ENCODE results near the gene SLC35F6.

Gene SLC35F6, protein sequence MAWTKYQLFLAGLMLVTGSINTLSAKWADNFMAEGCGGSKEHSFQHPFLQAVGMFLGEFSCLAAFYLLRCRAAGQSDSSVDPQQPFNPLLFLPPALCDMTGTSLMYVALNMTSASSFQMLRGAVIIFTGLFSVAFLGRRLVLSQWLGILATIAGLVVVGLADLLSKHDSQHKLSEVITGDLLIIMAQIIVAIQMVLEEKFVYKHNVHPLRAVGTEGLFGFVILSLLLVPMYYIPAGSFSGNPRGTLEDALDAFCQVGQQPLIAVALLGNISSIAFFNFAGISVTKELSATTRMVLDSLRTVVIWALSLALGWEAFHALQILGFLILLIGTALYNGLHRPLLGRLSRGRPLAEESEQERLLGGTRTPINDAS

DNA sequence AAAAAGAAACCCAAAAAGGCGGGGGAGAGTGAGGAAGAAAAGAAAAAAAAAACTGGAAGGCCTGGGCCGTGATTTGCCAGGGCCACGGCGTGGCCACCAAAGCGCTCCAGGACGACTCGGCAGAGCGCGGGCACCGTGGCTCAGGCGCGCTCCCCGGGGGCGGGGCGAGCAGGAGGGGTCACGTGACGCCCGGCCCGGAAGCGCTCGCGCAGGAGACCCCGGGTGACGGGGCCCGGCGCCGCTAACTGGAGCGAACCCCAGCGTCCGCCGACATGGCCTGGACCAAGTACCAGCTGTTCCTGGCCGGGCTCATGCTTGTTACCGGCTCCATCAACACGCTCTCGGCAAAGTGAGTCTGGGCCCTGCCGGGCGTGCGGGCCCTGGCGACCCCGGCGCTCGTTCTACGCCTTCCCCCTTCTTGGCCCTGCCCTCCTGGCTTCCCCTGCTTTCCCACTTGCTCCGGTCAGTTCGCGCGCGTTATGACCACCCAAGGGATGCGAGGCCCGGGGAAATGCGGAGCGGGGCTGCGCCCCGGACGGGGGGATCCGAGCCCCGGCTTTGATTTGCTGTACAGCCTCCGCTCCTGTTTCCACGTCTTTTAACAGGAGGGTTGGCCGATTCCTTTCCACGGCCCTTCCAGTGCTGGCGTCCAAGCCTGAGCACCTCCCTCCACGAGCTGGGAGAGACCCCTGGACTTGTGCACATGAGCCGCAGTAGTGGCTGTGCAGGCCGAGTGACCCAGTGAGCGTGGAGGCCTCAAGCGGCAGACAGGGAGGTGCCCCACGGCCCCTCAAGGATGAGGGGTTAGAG is at the start of gene SLC35F6:
Gene SLC35F6, plus strand, starts transcription at position 207 of the 810 bp plus-strand sequence. Its CDS starts 66 bp downstream, at position 273.
- DNase-seq (ENCODE audit: low spot score), result peak; percentile 85

DNA sequence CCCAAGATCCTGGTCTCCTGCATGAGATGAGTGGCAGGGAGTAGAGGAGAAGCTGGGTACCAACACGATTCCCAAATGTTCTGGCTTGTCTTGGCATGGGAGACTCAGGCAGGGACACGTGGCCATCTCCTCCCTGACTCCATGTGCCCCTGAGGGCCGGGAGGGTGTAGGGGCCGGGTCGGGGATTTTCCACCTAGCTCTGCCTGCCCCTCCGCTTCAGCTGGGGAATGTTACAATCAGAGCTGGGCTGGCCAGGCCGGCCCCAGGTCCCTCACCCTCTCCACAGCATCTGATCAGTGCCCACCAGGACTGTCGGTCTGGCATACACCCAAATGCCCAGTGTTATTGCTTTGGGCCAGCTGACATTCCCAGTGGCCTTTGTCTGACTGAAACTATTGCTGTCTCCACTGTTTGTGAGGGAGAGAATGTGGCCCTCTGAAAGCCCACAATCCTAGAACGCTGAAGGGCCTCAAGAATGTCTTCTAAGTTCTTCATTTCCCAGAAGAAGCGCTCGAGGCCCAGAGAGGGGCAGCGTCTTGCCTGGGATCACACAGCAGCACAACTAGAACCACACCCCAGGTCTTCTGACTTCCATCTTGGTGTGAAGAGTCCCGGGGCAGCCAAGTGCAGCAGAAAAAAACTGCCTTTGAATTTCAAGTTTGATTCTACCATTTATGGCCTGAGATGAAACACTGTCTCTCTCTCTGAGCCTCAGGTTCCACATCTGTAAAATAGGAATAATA is 48.4 kb upstream of the SLC35F6 start:
- no peak for DNase-seq (ENCODE audit: low spot score)

DNA sequence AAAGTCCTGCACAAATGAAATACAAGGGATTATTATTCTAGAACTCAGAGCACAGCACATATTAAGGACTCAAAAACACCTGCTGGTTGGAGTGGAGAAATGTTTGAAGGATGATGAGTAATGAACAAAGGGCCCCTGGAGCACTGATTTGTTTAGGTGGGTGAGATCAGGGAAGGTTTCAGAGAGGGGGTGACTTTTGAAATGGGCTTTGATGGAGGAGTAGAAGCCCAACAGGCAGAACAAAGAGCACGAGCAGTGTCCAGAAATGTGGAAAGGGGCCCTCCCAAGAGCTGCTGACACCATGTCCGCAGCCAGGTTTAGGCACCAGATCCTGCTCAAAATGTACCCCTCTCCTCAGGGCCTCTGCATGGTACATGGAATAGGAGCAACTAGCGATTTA is 47.7 kb upstream of the SLC35F6 start:
- DNase-seq (ENCODE audit: low spot score), result no peak

DNA sequence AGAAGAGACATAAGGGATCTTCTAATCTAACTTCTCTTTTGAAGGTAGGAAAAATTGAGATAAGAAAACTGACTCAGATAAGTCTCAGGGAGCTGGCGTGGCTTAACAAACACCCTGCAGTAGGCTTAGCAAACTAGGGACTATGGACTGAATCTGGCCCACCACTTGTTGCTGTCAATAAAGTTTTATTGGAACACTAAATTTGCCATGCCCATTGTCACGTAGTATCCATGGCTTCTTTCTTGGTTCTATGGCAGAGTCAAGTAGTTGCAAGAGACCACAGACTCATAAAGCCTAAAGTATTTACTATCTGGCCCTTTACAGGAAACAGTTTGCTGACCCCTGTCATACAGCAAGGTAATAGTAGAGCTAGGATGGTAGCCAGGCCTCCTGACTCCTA is 47.3 kb upstream of the SLC35F6 start:
- DNase-seq (ENCODE audit: low spot score), result no peak

DNA sequence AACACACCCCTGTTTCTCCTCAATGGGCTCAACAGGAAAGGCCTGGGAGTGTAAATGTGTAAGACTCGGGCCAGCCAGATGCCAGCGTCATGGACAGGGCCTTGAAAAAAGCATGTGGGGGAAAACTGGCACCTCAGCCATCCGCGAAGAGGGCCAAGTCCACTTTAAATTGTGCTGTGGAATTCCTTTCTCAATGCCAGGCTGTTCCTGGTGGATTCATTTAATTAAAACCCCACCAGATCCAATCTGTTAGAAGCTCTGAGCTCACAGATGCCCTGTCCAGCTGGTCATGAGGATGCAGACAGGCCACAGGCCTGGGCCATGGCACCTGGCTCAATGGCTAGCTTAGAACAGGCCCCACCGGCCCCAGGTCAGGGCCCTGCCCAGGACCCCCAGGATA is 46.7 kb upstream of the SLC35F6 start:
- no peak for DNase-seq (ENCODE audit: low spot score)

DNA sequence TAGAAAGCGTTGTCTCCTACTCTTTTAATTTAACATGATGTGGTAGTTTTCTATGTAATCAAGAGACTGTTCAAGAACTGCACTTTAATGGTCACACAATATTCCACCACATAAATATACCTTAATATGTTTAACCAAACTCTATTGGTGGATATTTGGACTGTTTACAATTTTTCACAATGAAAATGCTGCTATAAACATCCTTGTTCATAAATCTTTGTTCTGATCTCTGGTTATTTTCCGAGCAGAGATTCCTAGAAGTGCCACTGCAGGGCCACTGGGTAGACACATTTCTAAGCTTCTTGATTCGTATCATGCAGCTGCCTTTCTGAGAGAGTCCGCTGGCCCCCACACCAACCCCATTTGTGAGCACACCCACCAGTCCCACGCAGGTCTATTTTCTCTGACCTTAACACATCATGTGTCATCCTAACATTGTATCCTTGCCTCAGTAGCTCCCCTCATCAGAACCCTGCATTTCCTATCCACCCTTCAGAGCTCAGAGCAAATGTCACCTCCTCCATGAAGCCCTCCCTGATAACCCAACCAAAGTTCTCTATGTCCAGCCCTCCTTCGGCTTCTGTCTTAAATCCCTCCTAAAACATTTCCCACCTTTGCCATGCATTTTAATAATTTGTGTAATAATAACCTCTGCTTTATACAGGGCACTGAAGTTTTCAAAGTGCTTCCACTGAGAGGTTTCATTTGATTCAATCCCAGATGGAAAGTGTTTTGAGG is 45.0 kb upstream of the SLC35F6 start:
- DNase-seq (ENCODE audit: low spot score), result no peak

DNA sequence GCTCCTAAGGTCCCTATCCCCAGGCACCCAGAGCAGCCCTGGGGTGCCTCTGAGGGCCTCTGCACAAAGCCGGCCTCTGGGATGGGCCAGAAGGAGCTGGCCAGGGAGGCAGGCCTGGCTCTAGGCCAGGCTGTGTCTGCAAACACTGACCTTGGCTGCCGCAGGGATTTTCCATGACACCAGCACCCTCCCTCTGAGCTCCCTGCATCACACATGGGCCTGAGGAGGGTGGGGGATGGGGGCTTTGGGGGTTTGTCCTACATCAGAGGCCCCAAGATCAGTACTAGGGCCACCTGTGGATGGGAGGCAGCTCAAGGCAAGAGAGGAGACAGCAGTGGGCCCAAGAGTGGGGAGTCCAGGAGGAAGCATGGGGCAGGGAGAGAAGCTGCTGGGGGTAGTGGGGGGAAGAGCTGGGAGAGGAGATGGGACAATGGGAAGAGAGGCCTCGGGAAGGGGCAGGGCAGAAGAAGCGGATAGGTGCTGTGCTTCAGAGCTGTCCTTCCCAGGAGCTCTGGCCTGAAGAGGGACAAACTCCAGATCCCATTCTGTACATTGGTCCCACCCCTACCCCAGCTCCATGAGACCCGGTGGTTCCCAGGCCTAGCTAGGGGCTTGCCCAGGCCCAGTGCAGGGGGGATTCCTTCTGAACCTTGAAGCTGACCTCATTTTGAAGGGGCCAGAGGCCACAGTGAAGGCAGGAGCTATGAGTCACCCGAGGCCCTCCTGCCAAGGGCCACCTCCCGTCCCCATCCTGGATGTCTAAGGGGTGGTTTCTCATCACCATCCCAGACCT is 43.6 kb upstream of the SLC35F6 start:
- DNase-seq (ENCODE audit: low spot score), result no peak

DNA sequence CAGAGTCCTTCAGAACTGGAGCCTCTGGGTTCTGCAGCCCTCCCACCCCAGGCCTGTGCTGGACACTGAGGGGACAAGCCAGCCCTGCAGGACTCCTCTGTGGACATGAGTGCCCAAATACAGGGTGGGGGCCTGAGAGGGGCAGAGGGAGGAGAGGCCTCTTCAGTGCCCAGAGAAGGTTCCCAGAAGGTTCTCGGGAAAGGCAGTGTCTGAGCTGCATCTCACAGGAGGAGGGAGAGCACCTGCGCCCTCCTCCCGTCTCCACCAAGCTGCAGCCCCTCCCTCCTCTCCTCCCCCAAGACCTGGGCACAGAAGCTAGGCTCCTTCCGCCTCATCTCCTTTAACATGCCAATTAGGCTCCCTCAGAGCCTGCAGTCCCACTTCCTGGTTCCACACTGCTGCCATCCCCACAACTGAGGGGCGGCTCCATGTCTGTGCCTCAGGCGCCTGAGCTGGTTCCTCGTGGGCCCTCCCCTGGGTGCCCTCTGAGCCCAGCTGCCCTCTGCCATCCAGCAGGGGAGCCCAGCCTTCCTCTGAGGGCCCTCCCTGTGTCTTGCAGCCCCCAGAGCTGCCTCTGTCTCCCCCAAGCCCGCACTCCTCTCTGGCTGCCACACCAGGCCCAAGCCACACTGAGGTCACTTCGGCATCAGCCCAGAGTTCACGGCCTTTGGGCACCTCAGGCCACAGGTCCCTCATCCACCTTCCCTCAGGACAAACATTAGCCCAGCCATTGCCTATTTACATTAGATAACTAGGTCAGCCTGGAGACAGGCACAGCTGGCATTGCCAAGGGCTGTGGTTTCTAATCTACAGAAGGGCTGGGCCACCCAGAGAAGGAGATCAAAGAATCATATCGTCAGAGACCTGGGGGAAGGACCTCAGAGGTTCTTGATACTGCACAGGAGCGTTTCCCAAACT is 42.7 kb upstream of the SLC35F6 start:
- DNase-seq (ENCODE audit: low spot score), result no peak

DNA sequence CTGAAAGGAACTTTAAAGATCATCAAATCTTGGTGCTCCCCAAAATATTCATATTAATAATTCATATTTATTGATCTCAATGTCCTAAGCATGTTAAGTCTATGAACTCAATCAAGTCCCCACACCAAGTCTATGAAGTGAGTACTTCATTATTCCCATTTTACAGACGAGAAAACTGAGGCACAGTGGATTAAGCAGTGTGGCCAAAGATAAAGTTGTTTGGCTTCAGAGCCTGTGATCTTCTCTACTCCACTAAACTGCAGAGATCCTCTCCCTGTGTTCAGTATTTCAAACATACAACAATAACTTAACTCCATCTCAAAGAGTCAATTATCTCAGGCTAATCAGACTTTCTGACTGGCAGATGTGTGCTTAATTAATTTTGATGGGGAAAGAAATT is 41.8 kb upstream of the SLC35F6 start:
- no peak for DNase-seq (ENCODE audit: low spot score)

DNA sequence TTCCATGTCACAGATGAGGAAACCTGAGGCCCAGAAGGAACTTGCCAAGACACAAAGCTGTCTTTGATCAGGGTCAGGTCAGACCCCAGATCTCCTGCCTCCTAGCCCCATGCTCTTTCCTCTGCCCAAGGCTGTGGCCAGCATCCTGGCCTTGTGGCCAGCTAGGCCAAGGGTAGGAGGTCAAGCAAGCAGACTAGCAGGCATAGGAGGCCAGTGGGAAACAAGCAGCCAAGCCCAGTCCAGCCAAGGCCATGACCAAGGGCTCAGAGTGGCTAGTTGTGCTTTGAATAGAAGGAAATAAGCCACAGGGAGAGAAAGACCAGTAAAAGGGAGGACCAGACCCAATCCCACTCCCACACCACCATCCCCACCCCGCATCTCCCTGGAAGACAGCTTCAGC is 41.2 kb upstream of the SLC35F6 start:
- DNase-seq (ENCODE audit: low spot score), result no peak

DNA sequence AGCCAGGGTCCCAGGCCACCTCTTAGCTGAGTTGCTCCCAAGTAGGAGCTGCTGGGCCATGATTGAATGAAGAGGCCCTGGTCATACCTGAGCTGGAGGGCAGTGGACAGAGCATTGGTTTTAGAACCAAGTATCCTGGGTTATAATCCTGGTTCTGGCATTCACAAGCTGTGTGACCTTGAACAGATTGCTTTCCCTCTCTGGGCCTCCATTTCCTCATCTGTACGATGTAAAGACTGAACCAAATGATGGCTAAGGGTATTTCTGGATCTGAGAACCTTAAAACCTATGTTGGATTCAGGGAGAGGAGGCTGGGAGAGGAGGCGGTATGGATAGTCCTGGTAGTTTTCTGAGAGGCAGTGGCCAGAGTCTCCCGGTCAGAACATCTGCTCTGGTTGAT is 40.6 kb upstream of the SLC35F6 start:
- DNase-seq (ENCODE audit: low spot score), result no peak

DNA sequence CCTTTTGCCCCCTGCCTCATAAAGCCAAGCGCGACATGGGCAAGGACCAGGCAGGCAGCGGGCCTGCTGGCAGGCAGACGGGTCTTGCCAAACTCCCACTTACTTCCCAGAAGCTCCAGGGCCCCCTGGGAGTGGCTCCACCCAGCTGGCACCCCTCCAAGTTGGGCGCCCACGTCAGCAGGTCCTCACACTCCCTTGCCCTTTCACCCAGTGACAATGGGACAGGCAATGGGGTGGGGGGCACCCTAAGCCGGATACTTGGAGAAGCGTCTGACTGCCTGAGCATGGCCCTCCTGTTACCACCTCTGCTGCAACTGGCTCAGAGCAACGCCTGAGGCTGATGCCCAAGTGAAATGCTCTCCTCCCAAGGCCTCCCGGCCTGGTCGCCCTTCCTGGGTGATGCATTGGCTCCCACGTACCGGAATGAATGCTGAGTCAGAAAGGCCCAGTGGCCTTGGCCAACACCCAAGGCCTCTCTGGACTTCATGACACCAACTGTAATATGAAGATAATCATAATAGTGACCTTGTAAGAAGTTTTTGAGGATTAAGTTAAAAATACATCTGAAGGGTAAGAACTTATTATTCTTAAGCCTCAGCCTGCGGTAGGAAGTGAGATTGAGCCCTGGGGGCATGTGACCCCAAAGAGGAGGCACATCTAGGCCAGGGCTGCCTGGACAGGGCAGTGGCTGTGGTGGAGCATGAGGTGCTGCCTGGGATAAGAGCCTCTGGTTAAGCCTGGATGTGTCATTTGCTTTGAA is 39.9 kb upstream of the SLC35F6 start:
- peak; percentile 47 for DNase-seq (ENCODE audit: low spot score)

DNA sequence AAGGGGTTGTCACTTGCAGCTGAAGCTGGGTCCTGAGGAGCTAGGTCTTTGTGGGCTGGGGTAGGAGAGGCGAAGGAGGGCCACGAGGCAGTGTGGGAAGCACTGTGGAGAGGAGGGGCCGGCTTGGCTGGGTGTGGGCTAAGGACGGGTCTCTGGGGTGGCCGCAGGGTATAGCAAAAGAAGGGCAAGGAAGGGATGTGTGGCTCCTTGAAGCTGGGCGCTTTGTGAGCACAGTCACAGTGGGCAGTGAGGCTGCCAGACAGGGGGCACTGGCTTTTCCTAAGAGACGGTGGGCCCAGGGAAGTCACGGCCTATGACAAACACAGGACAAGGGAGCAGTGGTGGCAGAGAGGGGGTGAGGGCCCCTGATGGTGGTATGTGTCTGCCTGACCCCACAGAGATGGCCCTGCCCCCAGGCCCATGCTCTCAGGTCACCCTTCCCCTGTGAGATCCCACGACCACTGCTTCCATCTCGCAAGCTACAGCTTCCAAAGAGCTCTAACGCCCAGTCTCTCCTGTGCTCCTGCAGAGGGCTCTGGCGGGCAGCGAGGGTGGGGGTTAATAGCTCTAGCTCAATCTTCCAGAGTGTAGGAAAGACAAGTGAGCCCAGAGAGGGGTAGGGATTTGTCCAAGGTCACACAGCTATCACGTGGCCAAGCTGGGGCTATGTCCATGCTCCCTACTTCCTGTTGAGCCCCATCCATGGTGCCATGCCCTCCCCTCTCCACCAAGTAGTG is 39.1 kb upstream of the SLC35F6 start:
- DNase-seq (ENCODE audit: low spot score), result no peak

DNA sequence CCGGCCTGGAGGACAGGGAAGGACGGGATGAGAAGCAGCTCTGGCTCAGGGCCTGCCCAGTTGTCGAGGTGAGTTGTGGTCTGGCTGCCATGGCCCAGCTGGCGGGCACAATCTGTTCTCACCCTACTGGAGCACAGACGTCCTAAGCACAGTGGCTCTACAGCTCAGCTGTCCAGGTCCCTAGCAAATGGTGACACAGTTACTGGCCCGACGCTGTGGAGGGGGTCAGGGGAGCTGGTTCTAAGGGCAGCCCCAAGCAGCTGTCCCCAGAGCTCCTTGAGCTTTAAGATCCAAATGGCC is 38.6 kb upstream of the SLC35F6 start:
- DNase-seq (ENCODE audit: low spot score), result no peak

DNA sequence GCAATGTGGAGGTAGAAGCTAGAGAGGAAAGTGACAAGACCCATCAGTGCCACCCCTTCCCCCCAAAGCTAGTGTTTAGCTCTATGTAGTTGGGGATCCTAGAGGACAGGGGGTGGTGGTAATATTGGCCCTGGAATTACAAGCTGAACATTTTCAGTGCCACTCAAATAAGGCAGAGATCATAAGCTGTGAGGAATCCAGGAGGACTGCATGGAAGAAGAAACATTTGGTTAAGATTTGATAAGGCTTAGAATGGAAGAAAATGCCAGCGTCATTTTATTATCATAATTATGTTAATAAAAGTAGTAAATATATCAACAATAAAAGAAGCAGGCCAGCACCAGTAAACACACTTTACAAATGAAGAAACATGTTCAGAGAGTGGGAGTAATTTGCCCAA is 37.9 kb upstream of the SLC35F6 start:
- DNase-seq (ENCODE audit: low spot score), result no peak

DNA sequence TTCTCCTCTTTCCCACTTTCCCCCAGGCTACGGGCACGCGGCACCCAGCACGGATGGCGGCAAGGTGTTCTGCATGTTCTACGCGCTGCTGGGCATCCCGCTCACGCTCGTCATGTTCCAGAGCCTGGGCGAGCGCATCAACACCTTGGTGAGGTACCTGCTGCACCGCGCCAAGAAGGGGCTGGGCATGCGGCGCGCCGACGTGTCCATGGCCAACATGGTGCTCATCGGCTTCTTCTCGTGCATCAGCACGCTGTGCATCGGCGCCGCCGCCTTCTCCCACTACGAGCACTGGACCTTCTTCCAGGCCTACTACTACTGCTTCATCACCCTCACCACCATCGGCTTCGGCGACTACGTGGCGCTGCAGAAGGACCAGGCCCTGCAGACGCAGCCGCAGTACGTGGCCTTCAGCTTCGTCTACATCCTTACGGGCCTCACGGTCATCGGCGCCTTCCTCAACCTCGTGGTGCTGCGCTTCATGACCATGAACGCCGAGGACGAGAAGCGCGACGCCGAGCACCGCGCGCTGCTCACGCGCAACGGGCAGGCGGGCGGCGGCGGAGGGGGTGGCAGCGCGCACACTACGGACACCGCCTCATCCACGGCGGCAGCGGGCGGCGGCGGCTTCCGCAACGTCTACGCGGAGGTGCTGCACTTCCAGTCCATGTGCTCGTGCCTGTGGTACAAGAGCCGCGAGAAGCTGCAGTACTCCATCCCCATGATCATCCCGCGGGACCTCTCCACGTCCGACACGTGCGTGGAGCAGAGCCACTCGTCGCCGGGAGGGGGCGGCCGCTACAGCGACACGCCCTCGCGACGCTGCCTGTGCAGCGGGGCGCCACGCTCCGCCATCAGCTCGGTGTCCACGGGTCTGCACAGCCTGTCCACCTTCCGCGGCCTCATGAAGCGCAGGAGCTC is 36.2 kb upstream of the SLC35F6 start:
- no peak for DNase-seq (ENCODE audit: low spot score)

DNA sequence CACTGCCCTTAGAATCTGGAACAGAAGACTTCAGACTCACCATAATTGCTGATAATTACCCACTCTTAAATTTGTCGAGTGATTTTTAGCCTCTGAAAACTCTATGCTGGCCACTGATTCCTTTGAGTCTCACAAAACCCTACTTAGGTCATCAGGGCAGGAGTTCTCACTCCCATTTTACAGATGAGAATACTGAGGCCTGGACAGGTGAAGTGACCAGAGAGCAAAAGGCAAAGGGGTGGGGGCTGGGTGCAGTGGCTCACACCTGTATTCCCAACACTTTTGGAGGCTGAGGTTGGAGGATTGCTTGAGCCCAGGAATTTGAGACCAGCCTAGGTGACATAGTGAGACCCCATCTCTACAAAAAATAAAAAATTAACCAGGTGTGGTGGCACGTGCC is 34.8 kb upstream of the SLC35F6 start:
- no peak for DNase-seq (ENCODE audit: low spot score)

All from LoVo (cell line).